Measurements from ENCODE around the gene TREML1.

TREML1 gene

GRCh38 chr6:41161851-41162552 lies 7.9 kb upstream of the TREML1 start:
- no peak overlapping the region for H3K4me3 ChIP-seq (ENCODE audit: low read depth, low read length)
- peaks cover 65% of the 10 kb centered on the region for H3K27me3 ChIP-seq (ENCODE audit: insufficient read depth, low read length)
- no peaks in the 10 kb centered on the region for H3K36me3 ChIP-seq (ENCODE audit: insufficient read depth, low read length)
- H3K4me1 ChIP-seq (ENCODE audit: control insufficient read depth, insufficient read depth, low read length, unreplicated experiment): no peaks in the 10 kb centered on the region
- H3K79me2 ChIP-seq (ENCODE audit: control insufficient read depth, insufficient read depth, low read length, unreplicated experiment): no peaks in the 10 kb centered on the region
- no peak overlapping the region for H3K27ac ChIP-seq (ENCODE audit: low read depth, low read length)
- no peak overlapping the region for H2AFZ ChIP-seq (ENCODE audit: low read length, unreplicated experiment)

GRCh38 chr6:41161380-41161779 lies 7.2 kb upstream of the TREML1 start:
- no peak overlapping the region for H3K27ac ChIP-seq (ENCODE audit: low read depth, low read length)
- no peak overlapping the region for H2AFZ ChIP-seq (ENCODE audit: low read length, unreplicated experiment)
- H3K4me3 ChIP-seq (ENCODE audit: low read depth, low read length): no peak overlapping the region
- peaks cover 65% of the 10 kb centered on the region for H3K27me3 ChIP-seq (ENCODE audit: insufficient read depth, low read length)
- H3K4me1 ChIP-seq (ENCODE audit: control insufficient read depth, insufficient read depth, low read length, unreplicated experiment): no peaks in the 10 kb centered on the region
- no peaks in the 10 kb centered on the region for H3K79me2 ChIP-seq (ENCODE audit: control insufficient read depth, insufficient read depth, low read length, unreplicated experiment)
- H3K36me3 ChIP-seq (ENCODE audit: insufficient read depth, low read length): no peaks in the 10 kb centered on the region

- H3K27me3 ChIP-seq (ENCODE audit: insufficient read depth, low read length): peaks cover 62% of the 10 kb centered on the region
- H3K36me3 ChIP-seq (ENCODE audit: insufficient read depth, low read length): no peaks in the 10 kb centered on the region
- H3K4me1 ChIP-seq (ENCODE audit: control insufficient read depth, insufficient read depth, low read length, unreplicated experiment): no peaks in the 10 kb centered on the region
- H2AFZ ChIP-seq (ENCODE audit: low read length, unreplicated experiment): no peak overlapping the region
- H3K4me3 ChIP-seq (ENCODE audit: low read depth, low read length): no peak overlapping the region
- H3K27ac ChIP-seq (ENCODE audit: low read depth, low read length): no peak overlapping the region
- no peaks in the 10 kb centered on the region for H3K79me2 ChIP-seq (ENCODE audit: control insufficient read depth, insufficient read depth, low read length, unreplicated experiment)
Measured at GRCh38 chr6:41160933-41161332, 6.8 kb upstream of the TREML1 start.

GRCh38 chr6:41159415-41160082 lies 5.4 kb upstream of the TREML1 start:
- Histone ChIP-seq H2AFZ (ENCODE audit: low read length, unreplicated experiment) (no peak overlapping the region), H3K36me3 (ENCODE audit: insufficient read depth, low read length) (no peaks in the 10 kb centered on the region), H3K4me1 (ENCODE audit: control insufficient read depth, insufficient read depth, low read length, unreplicated experiment) (no peaks in the 10 kb centered on the region), H3K27me3 (ENCODE audit: insufficient read depth, low read length) (peaks cover 54% of the 10 kb centered on the region), H3K27ac (ENCODE audit: low read depth, low read length) (no peak overlapping the region), H3K4me3 (ENCODE audit: low read depth, low read length) (no peak overlapping the region), H3K79me2 (ENCODE audit: control insufficient read depth, insufficient read depth, low read length, unreplicated experiment) (no peaks in the 10 kb centered on the region)

- H3K4me1 ChIP-seq (ENCODE audit: control insufficient read depth, insufficient read depth, low read length, unreplicated experiment): no peaks in the 10 kb centered on the region
- H3K27ac ChIP-seq (ENCODE audit: low read depth, low read length): no peak overlapping the region
- no peak overlapping the region for H3K4me3 ChIP-seq (ENCODE audit: low read depth, low read length)
- H3K79me2 ChIP-seq (ENCODE audit: control insufficient read depth, insufficient read depth, low read length, unreplicated experiment): no peaks in the 10 kb centered on the region
- H3K27me3 ChIP-seq (ENCODE audit: insufficient read depth, low read length): peaks cover 35% of the 10 kb centered on the region
- H2AFZ ChIP-seq (ENCODE audit: low read length, unreplicated experiment): no peak overlapping the region
- H3K36me3 ChIP-seq (ENCODE audit: insufficient read depth, low read length): no peaks in the 10 kb centered on the region
Measured at GRCh38 chr6:41157323-41157722, 3.2 kb upstream of the TREML1 start.

GRCh38 chr6:41156771-41157170 lies 2.6 kb upstream of the TREML1 start:
- H2AFZ ChIP-seq (ENCODE audit: low read length, unreplicated experiment): no peak overlapping the region
- no peak overlapping the region for H3K27ac ChIP-seq (ENCODE audit: low read depth, low read length)
- no peaks in the 10 kb centered on the region for H3K79me2 ChIP-seq (ENCODE audit: control insufficient read depth, insufficient read depth, low read length, unreplicated experiment)
- no peaks in the 10 kb centered on the region for H3K36me3 ChIP-seq (ENCODE audit: insufficient read depth, low read length)
- no peaks in the 10 kb centered on the region for H3K4me1 ChIP-seq (ENCODE audit: control insufficient read depth, insufficient read depth, low read length, unreplicated experiment)
- peaks cover 34% of the 10 kb centered on the region for H3K27me3 ChIP-seq (ENCODE audit: insufficient read depth, low read length)
- no peak overlapping the region for H3K4me3 ChIP-seq (ENCODE audit: low read depth, low read length)

- H3K4me3 ChIP-seq (ENCODE audit: low read depth, low read length): no peak overlapping the region
- H3K27ac ChIP-seq (ENCODE audit: low read depth, low read length): no peak overlapping the region
- H3K4me1 ChIP-seq (ENCODE audit: control insufficient read depth, insufficient read depth, low read length, unreplicated experiment): no peaks in the 10 kb centered on the region
- no peaks in the 10 kb centered on the region for H3K36me3 ChIP-seq (ENCODE audit: insufficient read depth, low read length)
- no peaks in the 10 kb centered on the region for H3K79me2 ChIP-seq (ENCODE audit: control insufficient read depth, insufficient read depth, low read length, unreplicated experiment)
- H3K27me3 ChIP-seq (ENCODE audit: insufficient read depth, low read length): peaks cover 29% of the 10 kb centered on the region
- no peak overlapping the region for H2AFZ ChIP-seq (ENCODE audit: low read length, unreplicated experiment)
Measured at GRCh38 chr6:41156001-41156400, 1.9 kb upstream of the TREML1 start.

GRCh38 chr6:41155132-41155805 lies 1.1 kb upstream of the TREML1 start:
- Histone ChIP-seq H3K36me3 (ENCODE audit: insufficient read depth, low read length) (no peaks in the 10 kb centered on the region), H3K27ac (ENCODE audit: low read depth, low read length) (no peak overlapping the region), H3K79me2 (ENCODE audit: control insufficient read depth, insufficient read depth, low read length, unreplicated experiment) (no peaks in the 10 kb centered on the region)

GRCh38 chr6:41153451-41153850 lies 696 bp downstream of the TREML1 start:
- Histone ChIP-seq H3K79me2 (ENCODE audit: control insufficient read depth, insufficient read depth, low read length, unreplicated experiment) (no peaks in the 10 kb centered on the region), H3K27me3 (ENCODE audit: insufficient read depth, low read length) (peaks cover 22% of the 10 kb centered on the region), H3K4me1 (ENCODE audit: control insufficient read depth, insufficient read depth, low read length, unreplicated experiment) (no peaks in the 10 kb centered on the region), H2AFZ (ENCODE audit: low read length, unreplicated experiment) (no peak overlapping the region), H3K4me3 (ENCODE audit: low read depth, low read length) (no peak overlapping the region), H3K27ac (ENCODE audit: low read depth, low read length) (no peak overlapping the region), H3K36me3 (ENCODE audit: insufficient read depth, low read length) (no peaks in the 10 kb centered on the region)

More at GRCh38 chr6:41155132-41155805, 1.1 kb upstream of the TREML1 start:
- Histone ChIP-seq H3K4me3 (ENCODE audit: low read depth, low read length) (no peak overlapping the region), H3K4me1 (ENCODE audit: control insufficient read depth, insufficient read depth, low read length, unreplicated experiment) (no peaks in the 10 kb centered on the region), H3K27me3 (ENCODE audit: insufficient read depth, low read length) (peaks cover 26% of the 10 kb centered on the region), H2AFZ (ENCODE audit: low read length, unreplicated experiment) (no peak overlapping the region)

- H3K4me3 ChIP-seq (ENCODE audit: low read depth, low read length): no peak overlapping the region
- H3K79me2 ChIP-seq (ENCODE audit: control insufficient read depth, insufficient read depth, low read length, unreplicated experiment): no peaks in the 10 kb centered on the region
- no peak overlapping the region for H3K27ac ChIP-seq (ENCODE audit: low read depth, low read length)
Measured at GRCh38 chr6:41150671-41151070, 3.5 kb downstream of the TREML1 start.

GRCh38 chr6:41147917-41148316 lies 6.2 kb downstream of the TREML1 start:
- Histone ChIP-seq H3K27ac (ENCODE audit: low read depth, low read length) (no peak overlapping the region), H3K27me3 (ENCODE audit: insufficient read depth, low read length) (no peaks in the 10 kb centered on the region), H3K36me3 (ENCODE audit: insufficient read depth, low read length) (no peaks in the 10 kb centered on the region), H3K79me2 (ENCODE audit: control insufficient read depth, insufficient read depth, low read length, unreplicated experiment) (no peaks in the 10 kb centered on the region), H3K4me3 (ENCODE audit: low read depth, low read length) (no peak overlapping the region), H2AFZ (ENCODE audit: low read length, unreplicated experiment) (no peak overlapping the region), H3K4me1 (ENCODE audit: control insufficient read depth, insufficient read depth, low read length, unreplicated experiment) (no peaks in the 10 kb centered on the region)

More at GRCh38 chr6:41150671-41151070, 3.5 kb downstream of the TREML1 start:
- no peaks in the 10 kb centered on the region for H3K36me3 ChIP-seq (ENCODE audit: insufficient read depth, low read length)
- H3K4me1 ChIP-seq (ENCODE audit: control insufficient read depth, insufficient read depth, low read length, unreplicated experiment): no peaks in the 10 kb centered on the region
- no peak overlapping the region for H2AFZ ChIP-seq (ENCODE audit: low read length, unreplicated experiment)
- no peaks in the 10 kb centered on the region for H3K27me3 ChIP-seq (ENCODE audit: insufficient read depth, low read length)

Data from ACC112 (cell line).